T-helper 9 cell (primary cell): ENCODE results near the gene TEX2.
"Not testable (repeated sequence)": the region's sequence is repeated elsewhere in the genome, so short reads cannot be mapped to it uniquely, and the experiment has no call there.

Experiments
- DNase-seq: peaks from one replicate; pipeline ENCODE4 v3.0.0-alpha.2; 2020

The TEX2 gene

DNA sequence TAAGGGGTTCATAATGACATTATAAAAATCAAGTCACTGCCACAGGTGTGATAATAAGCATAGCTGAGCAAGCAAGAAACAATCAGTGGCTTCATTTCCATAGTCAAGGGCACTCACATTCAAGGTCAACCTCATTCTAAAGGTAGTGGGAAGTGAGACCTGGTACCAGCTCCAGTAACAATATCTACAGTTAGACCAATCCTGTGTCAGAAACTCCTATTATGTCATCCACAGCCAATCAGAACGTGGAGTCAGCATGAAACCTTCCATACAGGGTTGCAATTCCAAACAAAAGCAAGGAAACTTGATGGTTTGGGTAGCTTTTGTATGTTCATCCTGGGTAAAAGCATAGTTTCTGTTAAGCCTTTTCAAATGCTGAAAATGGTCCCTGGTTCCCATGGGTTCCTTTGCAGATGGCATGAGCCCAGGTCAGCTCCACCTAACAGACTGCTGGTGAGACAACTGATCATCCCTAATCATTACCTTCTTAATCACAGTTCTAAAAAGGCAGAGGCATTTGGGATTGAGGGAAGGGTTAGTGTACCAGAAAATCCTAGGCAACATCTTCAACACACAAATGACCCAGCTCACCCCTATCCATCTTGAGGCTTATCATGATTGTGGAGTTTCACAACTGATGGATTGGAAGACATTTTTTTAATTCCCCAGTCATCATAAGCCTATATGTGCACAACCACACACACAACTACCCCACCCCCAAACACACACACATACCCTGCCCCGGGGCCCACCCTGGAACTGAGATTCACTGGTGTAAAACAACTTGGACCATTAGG is 30.4 kb downstream of the TEX2 start:
- DNase-seq, result no peak

DNA sequence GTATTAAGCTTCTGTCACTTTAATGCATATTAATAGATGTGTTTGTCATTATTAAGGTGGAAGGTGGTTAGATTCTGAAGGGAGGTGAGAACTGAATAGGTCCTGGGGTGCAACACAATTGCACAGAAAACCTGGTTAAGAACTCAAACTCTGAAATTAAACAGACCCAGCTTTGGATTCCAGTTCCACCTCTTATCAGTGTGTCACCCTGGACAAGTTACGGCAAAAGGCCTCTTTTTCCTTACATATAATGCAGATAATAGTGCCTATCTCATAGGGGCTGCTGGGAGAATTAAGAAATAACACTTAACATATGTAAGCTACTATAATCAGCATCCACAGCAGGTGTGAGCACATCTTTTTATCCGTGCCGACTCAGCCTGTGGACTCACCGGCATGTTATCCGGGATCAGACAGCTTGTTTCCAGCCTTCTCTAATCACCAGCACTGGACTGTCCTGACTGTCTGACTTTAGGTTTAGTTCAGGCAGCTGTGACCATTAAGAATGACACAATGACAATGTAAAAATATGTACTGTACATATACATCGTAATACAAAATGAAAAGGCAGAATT is 31.4 kb downstream of the TEX2 start:
- no peak for DNase-seq

DNA sequence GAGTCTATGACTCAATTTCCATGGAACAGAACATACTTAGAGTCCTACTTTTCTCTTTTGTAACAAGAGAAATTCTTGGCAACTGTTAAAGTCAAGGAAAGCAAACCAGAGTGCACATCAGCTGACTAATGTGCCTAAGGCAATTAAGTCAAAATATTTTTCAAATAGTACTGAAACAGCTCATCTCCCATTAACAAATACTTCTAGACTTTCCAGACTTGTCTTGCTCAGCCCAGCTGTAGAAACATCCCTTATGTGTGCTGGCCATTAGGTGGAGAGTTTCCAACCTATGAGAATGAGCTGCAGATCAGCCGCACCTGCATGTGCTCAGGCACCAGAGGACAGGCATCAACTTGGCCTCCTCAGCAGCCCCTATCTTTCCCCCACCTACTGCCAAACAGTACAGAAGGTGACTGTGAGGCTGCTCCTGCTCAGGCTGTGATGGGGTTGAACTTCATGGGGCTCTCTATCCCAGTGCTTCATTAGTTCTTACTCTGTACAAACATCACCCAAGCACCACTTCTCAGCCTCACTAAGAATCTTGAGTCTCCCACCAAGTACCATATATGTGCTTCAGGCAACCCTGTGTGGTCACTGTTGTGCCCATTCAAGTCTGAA is 32.2 kb downstream of the TEX2 start:
- DNase-seq, result no peak

- DNase-seq, result no peak
Observed at GRCh38 chr17:64229815-64230728, 33.0 kb downstream of the TEX2 start.

DNA sequence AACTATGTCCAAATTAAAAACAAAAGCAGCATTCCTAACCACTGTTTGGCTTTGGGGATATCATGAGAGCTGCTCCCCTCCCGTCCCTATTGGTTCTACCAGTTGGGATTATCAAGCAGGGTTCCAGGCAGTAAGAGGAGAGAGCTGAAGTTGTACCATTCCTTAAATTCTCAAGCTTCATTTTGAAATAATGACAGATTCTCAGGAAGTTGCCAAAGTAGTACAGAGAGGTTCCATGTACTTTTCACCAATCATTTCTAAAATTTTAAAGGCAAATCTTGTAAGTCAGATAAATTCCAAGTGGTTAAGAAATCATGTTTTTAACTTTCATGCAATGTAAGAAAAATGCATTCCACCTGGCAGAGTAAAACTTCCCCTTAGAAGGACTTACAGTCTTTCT is 36.9 kb downstream of the TEX2 start:
- DNase-seq, result no peak

GRCh38 chr17:64225410-64225809 is 37.6 kb downstream of the TEX2 start:
- no peak for DNase-seq

DNA sequence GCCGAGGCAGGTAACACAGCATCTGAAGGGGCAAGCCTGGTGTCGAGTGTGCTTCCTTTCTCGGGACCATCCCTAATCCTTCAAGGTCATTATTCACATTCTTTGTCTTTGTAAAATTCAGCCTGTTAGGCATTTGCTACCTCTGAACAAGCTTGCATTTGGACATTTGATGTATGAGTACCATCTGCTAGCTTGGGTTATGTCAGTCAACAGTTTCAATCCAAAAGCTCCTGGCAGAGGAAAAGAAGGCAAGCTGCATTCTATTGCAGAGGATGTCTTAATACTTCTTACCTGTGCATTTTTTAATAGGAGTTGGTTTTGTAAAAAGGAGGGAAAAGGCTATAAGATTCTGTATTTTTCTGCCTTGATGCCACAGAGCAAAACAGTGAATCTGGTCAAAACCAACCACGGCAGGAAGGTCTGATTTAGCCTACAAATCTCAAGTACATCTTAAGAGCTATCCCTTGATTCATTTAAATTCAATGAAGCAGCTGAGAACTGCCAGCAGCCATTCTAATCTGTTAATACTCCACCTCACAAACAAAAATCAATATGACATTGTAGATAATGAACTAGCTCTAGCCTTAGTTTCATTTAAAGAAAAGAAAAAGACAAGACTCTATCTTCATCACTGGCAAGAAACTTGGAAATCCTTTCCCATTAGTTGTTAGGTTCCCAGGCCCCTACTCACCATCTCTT is 39.0 kb downstream of the TEX2 start:
- no peak for DNase-seq

DNA sequence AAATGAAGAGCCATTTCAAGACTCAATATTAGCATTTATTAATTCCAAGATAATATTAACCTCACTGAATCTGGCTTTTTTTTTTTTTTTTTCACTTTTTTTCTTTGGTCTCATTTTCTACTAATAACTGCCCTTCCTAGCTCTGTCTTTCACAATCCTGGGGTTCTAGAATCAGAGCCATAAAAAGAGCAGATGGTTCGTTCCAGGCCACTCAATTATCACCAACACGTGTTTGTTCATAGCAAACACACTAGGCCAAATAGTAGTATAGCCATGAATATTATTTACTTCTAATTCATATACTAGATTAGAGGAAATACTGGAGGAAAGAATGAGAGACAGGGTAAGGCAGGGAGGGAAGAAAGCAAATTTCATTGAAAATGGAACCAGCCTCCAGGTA is 39.8 kb downstream of the TEX2 start:
- no peak for DNase-seq

DNA sequence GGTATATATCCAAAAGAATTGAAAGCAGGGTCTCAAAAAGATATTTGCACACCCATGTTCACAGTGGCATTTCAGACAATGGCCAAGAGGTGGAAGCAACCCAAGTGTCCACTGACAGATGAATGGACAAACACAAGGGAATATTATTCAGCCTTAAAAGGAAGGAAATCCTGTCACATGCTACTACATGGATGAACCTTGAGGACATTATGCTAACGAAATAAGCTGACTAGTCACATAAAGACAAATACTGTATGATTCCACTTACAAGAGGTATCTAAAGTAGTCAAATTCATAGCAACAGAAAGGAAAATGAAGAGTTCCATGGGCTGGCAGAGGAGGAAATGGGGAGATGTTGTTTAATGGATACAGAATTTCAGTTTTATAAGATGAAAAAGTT is 41.4 kb downstream of the TEX2 start:
- DNase-seq, result no peak

DNA sequence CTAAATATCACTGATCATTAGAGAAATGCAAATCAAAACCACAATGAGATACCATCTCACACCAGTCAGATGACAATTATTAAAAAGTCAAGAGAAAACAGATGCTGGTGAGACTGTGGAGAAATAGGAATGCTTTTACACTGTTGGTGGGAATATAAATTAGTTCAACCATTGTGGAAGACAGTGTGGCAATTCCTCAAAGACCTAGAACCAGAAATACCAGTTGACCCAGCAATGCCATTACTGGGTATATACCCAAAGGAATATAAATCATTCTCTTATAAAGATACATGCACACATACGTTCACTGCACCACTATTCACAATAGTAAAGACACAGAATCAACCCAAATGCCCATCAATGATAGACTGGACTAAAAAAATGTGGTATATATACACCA is 42.5 kb downstream of the TEX2 start:
- DNase-seq, result not testable (repeated sequence)

- no peak for DNase-seq
Observed at GRCh38 chr17:64219571-64219970, 43.5 kb downstream of the TEX2 start.

GRCh38 chr17:64218066-64218465 is 45.0 kb downstream of the TEX2 start:
- DNase-seq, result no peak

GRCh38 chr17:64217249-64217691 is 45.8 kb downstream of the TEX2 start:
- no peak for DNase-seq

DNA sequence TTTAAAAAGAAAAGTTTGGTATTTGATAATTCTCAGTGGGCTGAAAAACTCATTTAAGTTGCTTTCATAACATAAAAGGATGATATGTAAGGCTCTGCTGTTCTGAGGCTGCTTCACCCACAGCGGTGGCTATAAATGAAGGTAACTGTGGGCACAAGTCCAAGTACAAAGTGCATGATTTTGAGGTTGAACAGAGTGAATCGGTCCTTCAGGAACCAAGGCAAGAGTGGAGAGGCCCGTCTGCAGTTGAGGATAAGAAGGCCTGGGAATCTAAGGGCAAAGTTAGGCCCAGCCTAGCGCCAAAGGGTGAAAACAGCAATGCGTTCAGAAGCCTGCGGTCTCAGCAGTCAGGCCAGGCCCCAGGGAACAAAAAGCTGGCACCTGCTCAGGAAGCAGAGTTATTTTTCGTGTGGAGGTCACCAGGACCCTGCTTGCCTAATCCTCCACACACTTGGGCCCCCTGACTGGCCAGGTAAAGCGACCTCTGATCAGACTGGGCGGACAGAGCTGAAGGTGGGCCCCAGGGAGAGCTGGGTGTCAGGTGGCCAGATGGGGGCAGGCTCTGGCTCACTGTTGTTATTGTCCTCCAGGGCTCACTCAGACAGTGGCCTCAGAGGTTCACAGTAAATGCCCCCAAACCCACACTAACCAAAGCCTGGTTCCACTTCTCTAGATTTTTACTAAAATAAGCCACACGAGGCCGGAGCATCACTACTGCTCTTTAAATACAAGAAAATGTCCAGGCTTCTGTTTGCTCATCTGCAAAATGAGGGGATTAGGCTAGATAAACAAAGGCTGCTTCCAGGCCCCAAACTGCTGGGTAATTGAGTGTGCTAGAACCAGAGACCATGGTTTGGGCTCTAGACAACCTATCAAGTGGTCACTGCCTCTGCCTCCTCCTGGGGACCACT is 46.5 kb downstream of the TEX2 start:
- no peak for DNase-seq

GRCh38 chr17:64216000-64216337 is 47.1 kb downstream of the TEX2 start:
- no peak for DNase-seq

DNA sequence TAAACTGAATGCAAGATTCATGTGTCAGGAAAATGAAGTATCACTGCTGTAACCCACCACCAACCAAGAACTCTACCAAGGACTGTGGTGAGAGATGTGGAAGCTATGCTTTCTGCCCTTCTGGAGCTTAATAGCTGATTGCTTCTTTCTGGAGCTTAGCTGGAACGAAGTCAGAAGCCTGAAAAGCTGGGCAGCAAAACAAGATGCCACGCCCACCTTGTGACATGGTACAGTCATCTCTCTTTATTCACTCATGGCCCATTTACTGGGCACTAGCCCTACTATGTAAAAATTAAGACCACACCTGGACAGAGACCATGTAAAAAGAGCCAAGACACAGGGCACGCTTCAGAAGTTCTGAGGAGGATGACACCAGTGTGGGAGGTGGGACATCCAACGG is 48.1 kb downstream of the TEX2 start:
- no peak for DNase-seq

- no peak for DNase-seq
Observed at GRCh38 chr17:64213995-64214811, 48.9 kb downstream of the TEX2 start.

- DNase-seq, result no peak
Observed at GRCh38 chr17:64212122-64212521, 50.9 kb downstream of the TEX2 start.

- no peak for DNase-seq
Observed at GRCh38 chr17:64209983-64210382, 53.1 kb downstream of the TEX2 start.

DNA sequence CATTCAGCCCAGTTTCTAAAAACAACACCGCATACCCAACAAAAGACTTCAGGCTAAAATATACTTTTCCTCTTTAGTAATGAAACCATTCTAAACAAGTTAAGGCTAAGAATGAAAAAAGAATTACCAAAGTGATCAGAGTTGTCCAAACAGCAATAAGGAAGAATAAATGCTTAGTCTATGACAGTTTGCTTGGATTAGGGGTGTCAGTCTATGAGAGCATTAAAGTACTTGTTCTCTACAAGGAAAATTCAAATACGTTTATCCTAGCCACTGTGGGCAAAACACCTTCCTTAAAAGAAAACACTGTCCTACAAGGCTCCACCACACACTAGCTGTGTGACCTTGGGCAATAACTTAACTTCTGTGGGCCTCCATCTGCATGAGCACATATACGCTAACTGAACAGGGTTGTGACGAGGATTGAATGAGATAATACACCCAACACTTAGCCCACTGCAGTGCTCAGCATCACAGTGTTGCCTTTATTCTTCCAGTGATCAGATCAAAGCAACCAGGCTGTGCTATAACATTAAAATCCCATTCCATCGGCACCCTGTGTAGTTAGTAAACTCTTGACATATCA is 53.6 kb downstream of the TEX2 start:
- DNase-seq, result no peak
